Panc1 (cell line): ENCODE results near the gene CABCOCO1. TPM values are rescaled to one million over a fixed set of nuclear protein-coding genes. Genes with fewer than 3 reads are reported as not detected.

Source experiments
- ATAC-seq: fragments of 200-7000 bp; cut with Tn5 transposase; 2 replicates; pipeline ENCODE4 v1.9.1; 2020; ENCODE audit warnings: mild to moderate bottlenecking, moderate library complexity
- BruUV-seq: library from RNA; stranded (reverse); fragments of 400-500 nt; replicated peaks from 2 replicates; lab custom pipeline; 2021; lab: Mats Ljungman, UMichigan
- CTCF ChIA-PET: fragments of 300-600 bp; sonication (Branson Sonifier 250); formaldehyde crosslinking; loops from one replicate; lab custom pipeline; 2022; ENCODE audit warnings: antibody characterized with exemption; lab: Charles Lee
- POLR2A ChIA-PET: fragments of 300-600 bp; sonication (Branson Sonifier 250); formaldehyde crosslinking; loops from one replicate; lab custom pipeline; 2022; ENCODE audit warnings: antibody characterized with exemption; lab: Charles Lee
- DNase-seq: peaks from one replicate; pipeline ENCODE4 v3.0.0-alpha.2; 2010; ENCODE audit warnings: low read depth, low spot score
- H3K27ac ChIP-seq: 2 replicates; pipeline ENCODE4 v1.5.1; 2011; ENCODE audit warnings: mild to moderate bottlenecking, low read length, inconsistent platforms
- H3K27me3 ChIP-seq: fragments of 200-500 bp; sonication (Bioruptor generic); 2 replicates; pipeline ENCODE4 v1.6.0; 2014; ENCODE audit warnings: low read length, inconsistent platforms; ENCODE audit not compliant: control insufficient read depth, insufficient read depth
- H3K36me3 ChIP-seq: fragments of 200-500 bp; sonication (Bioruptor generic); 2 replicates; pipeline ENCODE4 v1.5.1; 2014; ENCODE audit warnings: inconsistent platforms, mild to moderate bottlenecking, low read length, moderate library complexity; ENCODE audit not compliant: control insufficient read depth, insufficient read depth
- H3K4me1 ChIP-seq: 2 replicates; pipeline ENCODE4 v1.5.1; 2011; ENCODE audit warnings: inconsistent platforms, mild to moderate bottlenecking, low read length, moderate library complexity; ENCODE audit not compliant: control insufficient read depth, insufficient read depth
- H3K4me3 ChIP-seq, 2 experiments: 2 replicates each; pipeline ENCODE4 v1.5.1; 2011 to 2012; ENCODE audit warnings: low read depth in 2 of 2, low read length in 2 of 2, mild to moderate bottlenecking in 2 of 2, inconsistent platforms in 1 of 2, moderate library complexity in 1 of 2
- H3K9me3 ChIP-seq: fragments of 200-500 bp; sonication (Bioruptor generic); 2 replicates; pipeline ENCODE4 v1.5.1; 2014; ENCODE audit warnings: low read depth, mild to moderate bottlenecking, inconsistent platforms, low read length, moderate library complexity; ENCODE audit not compliant: control insufficient read depth, insufficient read depth
- POLR2AphosphoS5 ChIP-seq: IDR thresholded peaks from 2 replicates; pipeline ENCODE4 v1.6.1; 2012; ENCODE audit warnings: mild to moderate bottlenecking, low read depth, low read length, moderate library complexity
- REST ChIP-seq, 2 experiments: IDR thresholded peaks; 2 replicates each; pipeline ENCODE4 v1.6.1; 2011 to 2012; ENCODE audit warnings: low read depth in 2 of 2, control low read depth in 1 of 2, low read length in 1 of 2, mild to moderate bottlenecking in 1 of 2, moderate library complexity in 1 of 2; ENCODE audit not compliant: insufficient read depth in 1 of 2
- SIN3A ChIP-seq: IDR thresholded peaks from 2 replicates; pipeline ENCODE4 v1.6.1; 2012; ENCODE audit warnings: low read depth, mild to moderate bottlenecking, low read length, moderate library complexity, borderline replicate concordance; ENCODE audit not compliant: insufficient read depth
- TCF7L2 ChIP-seq: IDR thresholded peaks from 2 replicates; pipeline ENCODE4 v1.6.1; 2011; ENCODE audit warnings: mild to moderate bottlenecking, low read depth, low read length, inconsistent platforms
- in situ Hi-C: cut with HindIII; loops from 2 replicates; pipeline ENCODE4 v1.10.0; 2016; ENCODE audit warnings: low sequenced_read_pairs, low pct_unique_long_range_greater_than_20kb
- intact Hi-C: fragments of 100-400 bp; cut with micrococcal nuclease; formaldehyde crosslinking; loops from one replicate; pipeline ENCODE4 v1.10.0; 2022; ENCODE audit not compliant: unreplicated experiment
- total RNA-seq: library from RNA; stranded (reverse); gene quantifications from one replicate; pipeline ENCODE4 v1.2.1, GENCODE V29; 2021; ENCODE audit not compliant: unreplicated experiment
- TF ChIP-seq, protein P1 (sequence below): fragments of 450-650 bp; IDR thresholded peaks from 2 replicates; pipeline ENCODE4 v1.5.1; 2017; ENCODE audit warnings: mild to moderate bottlenecking

The CABCOCO1 gene
- total RNA-seq, 1 experiment from 2014 or later: 4.0 TPM

DNA sequence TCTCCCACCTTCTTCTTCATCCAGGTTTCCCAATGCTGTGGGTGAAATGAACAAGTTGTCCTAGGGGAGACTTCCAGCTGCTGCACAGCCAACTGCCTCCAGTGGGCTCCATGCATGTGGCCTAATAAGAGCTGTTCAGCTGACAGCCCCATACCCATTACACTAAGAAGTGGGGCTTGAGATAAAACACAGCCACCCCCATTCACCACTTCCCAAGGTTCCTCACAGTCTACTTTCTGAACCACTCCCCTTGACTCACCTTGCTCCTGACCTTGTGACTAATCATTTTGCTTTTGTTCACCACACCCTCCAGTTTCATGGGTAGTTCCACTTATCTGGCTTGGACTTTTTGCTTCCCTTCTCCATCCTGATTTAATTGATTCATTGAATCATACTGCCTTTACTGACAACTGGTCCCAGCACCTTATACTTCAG is 119.3 kb downstream of the CABCOCO1 start:
- POLR2A ChIA-PET: no interaction called here
- in situ Hi-C loops: no loop called here
- no TSS peak for BruUV-seq
- CTCF ChIA-PET: interaction anchor here (0.7 kb wide), 1 partner anchor 115 kb away, joined by 4 read pairs; no protein-coding TSS in a partner anchor
- Histone ChIP-seq H3K4me3 (no peak overlapping the region), H3K9me3 (no peaks in the 10 kb centered on the region), H3K36me3 (no peaks in the 10 kb centered on the region), H3K27me3 (no peaks in the 10 kb centered on the region), H3K27ac (peak overlapping the region; percentile 3; the same call in 1 of the 2 replicates), H3K4me1 (no peaks in the 10 kb centered on the region)
- no peak for DNase-seq
- intact Hi-C loops: no loop called here
- TF ChIP-seq TCF7L2 (no peak), SIN3A (no peak), REST (IDR thresholded peaks at IDR 0.05; ENCODE audit: insufficient read depth in 1 of 2, low read depth in 2 of 2, low read length in 1 of 2) (no peak), POLR2AphosphoS5 (no peak)
- TF ChIP-seq, protein P1, sequence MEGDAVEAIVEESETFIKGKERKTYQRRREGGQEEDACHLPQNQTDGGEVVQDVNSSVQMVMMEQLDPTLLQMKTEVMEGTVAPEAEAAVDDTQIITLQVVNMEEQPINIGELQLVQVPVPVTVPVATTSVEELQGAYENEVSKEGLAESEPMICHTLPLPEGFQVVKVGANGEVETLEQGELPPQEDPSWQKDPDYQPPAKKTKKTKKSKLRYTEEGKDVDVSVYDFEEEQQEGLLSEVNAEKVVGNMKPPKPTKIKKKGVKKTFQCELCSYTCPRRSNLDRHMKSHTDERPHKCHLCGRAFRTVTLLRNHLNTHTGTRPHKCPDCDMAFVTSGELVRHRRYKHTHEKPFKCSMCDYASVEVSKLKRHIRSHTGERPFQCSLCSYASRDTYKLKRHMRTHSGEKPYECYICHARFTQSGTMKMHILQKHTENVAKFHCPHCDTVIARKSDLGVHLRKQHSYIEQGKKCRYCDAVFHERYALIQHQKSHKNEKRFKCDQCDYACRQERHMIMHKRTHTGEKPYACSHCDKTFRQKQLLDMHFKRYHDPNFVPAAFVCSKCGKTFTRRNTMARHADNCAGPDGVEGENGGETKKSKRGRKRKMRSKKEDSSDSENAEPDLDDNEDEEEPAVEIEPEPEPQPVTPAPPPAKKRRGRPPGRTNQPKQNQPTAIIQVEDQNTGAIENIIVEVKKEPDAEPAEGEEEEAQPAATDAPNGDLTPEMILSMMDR: no peak
- no peak for ATAC-seq

DNA sequence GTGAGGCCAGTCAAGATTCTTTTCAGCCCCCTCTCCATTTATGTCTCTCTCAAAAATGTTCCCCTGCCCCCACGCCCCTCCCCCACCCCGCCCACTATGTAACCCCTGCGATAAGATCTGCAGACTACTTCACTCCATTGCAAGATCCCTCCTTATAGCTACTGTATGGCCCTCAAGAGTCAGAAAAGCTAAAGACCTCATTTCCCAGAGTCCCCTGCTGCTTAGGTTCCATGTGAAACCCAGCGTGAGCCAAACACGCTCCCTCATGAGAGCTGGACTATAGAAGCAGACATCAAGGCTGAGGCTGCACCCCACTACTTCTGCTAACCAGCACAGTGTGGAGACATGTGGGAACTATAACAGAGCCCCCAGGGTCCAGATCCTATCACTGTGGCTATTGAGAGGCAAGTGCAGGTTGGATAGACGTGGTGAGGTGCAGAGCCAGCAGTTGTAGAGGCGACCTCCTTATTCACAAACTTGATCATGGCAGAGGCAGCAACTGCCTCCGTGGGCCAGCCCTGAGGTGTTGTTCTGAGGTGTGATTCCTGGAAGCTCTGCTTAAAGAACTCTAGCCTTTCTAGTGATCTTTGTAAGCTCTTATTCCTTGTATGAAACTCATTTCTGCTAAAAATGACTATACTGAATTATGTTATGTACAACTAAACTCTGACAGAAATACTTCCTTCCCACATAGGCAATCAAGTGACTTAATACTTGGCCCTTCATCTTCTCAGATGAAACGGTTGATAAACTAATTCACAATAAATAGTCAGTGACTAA is 121.8 kb downstream of the CABCOCO1 start:
- H3K9me3 ChIP-seq: no peaks in the 10 kb centered on the region
- ChIA-PET CTCF (no interaction called here), POLR2A (no interaction called here)
- no peaks in the 10 kb centered on the region for H3K36me3 ChIP-seq
- no peaks in the 10 kb centered on the region for H3K27me3 ChIP-seq
- no TSS peak for BruUV-seq
- in situ Hi-C loops (no loop called here), intact Hi-C loops (no loop called here)
- peak overlapping the region; percentile 25; the same call in 1 of the 2 replicates for H3K27ac ChIP-seq
- TF ChIP-seq TCF7L2: no peak
- TF ChIP-seq SIN3A: no peak
- TF ChIP-seq REST (IDR thresholded peaks at IDR 0.05; ENCODE audit: insufficient read depth in 1 of 2, low read depth in 2 of 2, low read length in 1 of 2): no peak
- TF ChIP-seq, protein P1: no peak
- TF ChIP-seq POLR2AphosphoS5: no peak
- no peak for DNase-seq
- no peaks in the 10 kb centered on the region for H3K4me1 ChIP-seq
- no peak for ATAC-seq
- H3K4me3 ChIP-seq: no peak overlapping the region
